GM23338 (cell line): ENCODE measurements around the gene KLHL41.
"Not testable (repeated sequence)": the region's sequence is repeated elsewhere in the genome, so short reads cannot be mapped to it uniquely, and the experiment has no call there.

Experiments
- CTCF ChIP-seq, 2 experiments: fragments of 200-600 bp in 1 of 2; sonication (generic) in 1 of 2; conservative IDR thresholded peaks; 2 replicates each; pipeline versions ENCODE4 v1.5.1 to v1.6.1; 2016 to 2017; ENCODE audit warnings: antibody characterized with exemption in 2 of 2, low read depth in 2 of 2, mild to moderate bottlenecking in 2 of 2, moderate library complexity in 1 of 2
- ETS1 ChIP-seq: IDR thresholded peaks from 2 replicates; pipeline ENCODE4 v1.6.1; 2016; ENCODE audit warnings: antibody characterized with exemption
- EZH2 ChIP-seq: fragments of 200-600 bp; sonication (generic); IDR thresholded peaks from one replicate; pipeline ENCODE4 v1.8.0; 2017; ENCODE audit warnings: antibody characterized with exemption, mild to moderate bottlenecking, low read depth; ENCODE audit not compliant: unreplicated experiment
- EZH2phosphoT487 ChIP-seq: fragments of 200-600 bp; sonication (generic); IDR thresholded peaks from one replicate; pipeline ENCODE4 v1.8.1; 2018; ENCODE audit warnings: antibody characterized with exemption; ENCODE audit not compliant: unreplicated experiment
- NANOG ChIP-seq: IDR thresholded peaks from 2 replicates; pipeline ENCODE4 v1.6.1; 2016; ENCODE audit warnings: antibody characterized with exemption, borderline replicate concordance
- POLR2AphosphoS5 ChIP-seq: IDR thresholded peaks from 2 replicates; pipeline ENCODE4 v1.6.1; 2016; ENCODE audit warnings: antibody characterized with exemption, low read depth
- REST ChIP-seq: IDR thresholded peaks from one replicate; pipeline ENCODE4 v1.6.1; 2018; ENCODE audit warnings: antibody characterized with exemption; ENCODE audit not compliant: unreplicated experiment

- TF ChIP-seq CTCF (conservative IDR thresholded peaks at IDR 0.05; ENCODE audit: low read depth in 2 of 2); EZH2; REST; NANOG; POLR2AphosphoS5; EZH2phosphoT487; ETS1: not testable (repeated sequence)
Measured at GRCh38 chr2:169570752-169571151, 61.2 kb downstream of the KLHL41 start.
